ENCODE results near the gene HPS1. TPM values are rescaled to one million over a fixed set of nuclear protein-coding genes. Genes with fewer than 3 reads are reported as not detected.

HPS1 gene
- 104 and 106 TPM in 2 replicates for total RNA-seq

DNA sequence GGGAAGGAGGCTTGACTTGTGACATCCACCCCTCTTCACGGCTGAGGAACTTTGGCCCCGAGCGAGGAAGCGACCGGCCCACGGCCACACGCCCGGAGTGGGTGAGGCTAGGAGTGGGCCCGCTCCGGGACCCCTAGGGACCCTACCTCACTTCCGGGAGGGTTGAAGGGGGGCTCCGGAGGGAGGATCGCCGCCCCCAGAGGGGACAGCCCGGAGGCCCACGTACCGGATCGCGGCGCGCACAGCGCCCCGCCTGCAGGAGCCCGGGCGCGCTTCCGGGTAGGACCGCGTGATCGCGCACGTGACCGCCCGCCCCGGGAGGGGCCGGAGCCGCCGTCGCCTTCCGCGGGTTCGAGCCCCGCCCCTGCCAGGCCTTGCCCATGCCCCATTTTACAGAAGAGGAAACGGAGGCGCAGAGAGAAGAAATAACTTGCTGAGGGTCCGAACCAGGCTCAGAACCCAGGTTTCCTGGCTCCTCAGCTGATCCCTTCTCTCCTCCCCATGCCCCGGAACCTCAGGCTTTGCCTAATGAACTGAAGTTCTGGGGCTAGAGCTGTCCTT lies at the start of gene HPS1:
Gene HPS1 (minus strand): TSS at position 275 of the 561 bp plus-strand sequence. CDS start 3,695 bp downstream, outside the sequence.
- H3K27me3 Mint-ChIP-seq = no peaks in the 10 kb centered on the region
- peak; percentile 93 for DNase-seq
- peak within 1 kb of the TSS; percentile 92 for H3K4me3 Mint-ChIP-seq
- peaks cover 56% of the 10 kb centered on the region for H3K4me1 Mint-ChIP-seq
- ChIA-PET CTCF (no interaction called here), POLR2A (interaction anchor here (0.8 to 2.5 kb wide), 7 partner anchors 13 to 1285 kb away, joined by 3 to 10 read pairs (median 4); partner anchors contain the start of genes COX15, CUTC, GOT1 and R3HCC1L)
- TF ChIP-seq, protein P1, sequence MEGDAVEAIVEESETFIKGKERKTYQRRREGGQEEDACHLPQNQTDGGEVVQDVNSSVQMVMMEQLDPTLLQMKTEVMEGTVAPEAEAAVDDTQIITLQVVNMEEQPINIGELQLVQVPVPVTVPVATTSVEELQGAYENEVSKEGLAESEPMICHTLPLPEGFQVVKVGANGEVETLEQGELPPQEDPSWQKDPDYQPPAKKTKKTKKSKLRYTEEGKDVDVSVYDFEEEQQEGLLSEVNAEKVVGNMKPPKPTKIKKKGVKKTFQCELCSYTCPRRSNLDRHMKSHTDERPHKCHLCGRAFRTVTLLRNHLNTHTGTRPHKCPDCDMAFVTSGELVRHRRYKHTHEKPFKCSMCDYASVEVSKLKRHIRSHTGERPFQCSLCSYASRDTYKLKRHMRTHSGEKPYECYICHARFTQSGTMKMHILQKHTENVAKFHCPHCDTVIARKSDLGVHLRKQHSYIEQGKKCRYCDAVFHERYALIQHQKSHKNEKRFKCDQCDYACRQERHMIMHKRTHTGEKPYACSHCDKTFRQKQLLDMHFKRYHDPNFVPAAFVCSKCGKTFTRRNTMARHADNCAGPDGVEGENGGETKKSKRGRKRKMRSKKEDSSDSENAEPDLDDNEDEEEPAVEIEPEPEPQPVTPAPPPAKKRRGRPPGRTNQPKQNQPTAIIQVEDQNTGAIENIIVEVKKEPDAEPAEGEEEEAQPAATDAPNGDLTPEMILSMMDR (IDR thresholded peaks at IDR 0.05) = no peak
- peak within 1 kb of the TSS; percentile 96 for H3K27ac Mint-ChIP-seq
- peaks cover 36% of the 10 kb centered on the region for H3K36me3 Mint-ChIP-seq (ENCODE audit: low read depth)
- no peaks in the 10 kb centered on the region for H3K9me3 Mint-ChIP-seq
- intact Hi-C loops (cut with micrococcal nuclease) = loop anchor here (1.0 to 5.0 kb wide), 10 partner anchors 21 to 1286 kb away; partner anchors contain the start of genes COX15, CUTC, GOT1 and MORN4
- peak; percentile 92 for ATAC-seq (ENCODE audit: low read depth)

DNA sequence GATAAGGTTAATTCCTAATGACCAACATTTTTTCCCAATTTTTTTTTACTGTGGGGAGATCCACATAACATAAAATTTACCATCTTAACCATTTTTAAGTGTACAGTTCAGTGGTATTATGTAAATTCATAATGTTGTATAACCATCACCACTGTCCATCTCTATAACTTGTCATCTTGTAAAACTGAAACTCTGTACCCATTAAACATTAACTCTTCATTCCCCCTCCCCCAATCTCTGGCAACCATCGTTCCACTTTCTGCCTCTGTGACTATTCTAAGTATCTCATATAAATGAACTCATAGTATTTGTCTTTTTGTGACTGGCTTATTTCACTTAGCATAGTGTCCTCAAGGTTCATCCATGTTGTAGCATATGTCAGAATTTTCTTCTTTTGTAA lies 46.0 kb upstream of the HPS1 start:
- TF ChIP-seq, protein P1 (IDR thresholded peaks at IDR 0.05) = no peak
- intact Hi-C loops (cut with micrococcal nuclease) = no loop called here
- CTCF ChIA-PET = no interaction called here
- peaks cover 1% of the 10 kb centered on the region for H3K27me3 Mint-ChIP-seq
- no peak overlapping the region for H3K4me3 Mint-ChIP-seq
- H3K4me1 Mint-ChIP-seq = no peaks in the 10 kb centered on the region
- peaks cover 24% of the 10 kb centered on the region for H3K9me3 Mint-ChIP-seq
- POLR2A ChIA-PET = no interaction called here
- H3K36me3 Mint-ChIP-seq (ENCODE audit: low read depth) = peaks cover 5% of the 10 kb centered on the region
- ATAC-seq (ENCODE audit: low read depth) = no peak
- no peak for DNase-seq
- no peak overlapping the region for H3K27ac Mint-ChIP-seq

GRCh38 chr10:98489561-98490481 lies 43.1 kb upstream of the HPS1 start:
- ChIA-PET CTCF (no interaction called here), POLR2A (no interaction called here)
- DNase-seq (no peak), ATAC-seq (ENCODE audit: low read depth) (no peak)
- intact Hi-C loops (cut with micrococcal nuclease) = no loop called here
- peaks cover 10% of the 10 kb centered on the region for H3K9me3 Mint-ChIP-seq
- H3K36me3 Mint-ChIP-seq (ENCODE audit: low read depth) = no peaks in the 10 kb centered on the region
- H3K4me3 Mint-ChIP-seq = no peak overlapping the region
- TF ChIP-seq, protein P1 (IDR thresholded peaks at IDR 0.05) = no peak
- peaks cover 6% of the 10 kb centered on the region for H3K27me3 Mint-ChIP-seq
- no peak overlapping the region for H3K27ac Mint-ChIP-seq
- H3K4me1 Mint-ChIP-seq = no peaks in the 10 kb centered on the region

GRCh38 chr10:98488669-98489430 lies 42.1 kb upstream of the HPS1 start:
- Mint-ChIP-seq H3K4me3 (no peak overlapping the region), H3K27ac (no peak overlapping the region), H3K4me1 (no peaks in the 10 kb centered on the region), H3K9me3 (peaks cover 7% of the 10 kb centered on the region), H3K36me3 (ENCODE audit: low read depth) (no peaks in the 10 kb centered on the region), H3K27me3 (peaks cover 7% of the 10 kb centered on the region)
- intact Hi-C loops (cut with micrococcal nuclease) = no loop called here
- TF ChIP-seq, protein P1 (IDR thresholded peaks at IDR 0.05) = no peak
- DNase-seq = no peak
- ATAC-seq (ENCODE audit: low read depth) = no peak
- POLR2A ChIA-PET = no interaction called here
- CTCF ChIA-PET = no interaction called here
